HUES64 (cell line): ENCODE measurements around the gene OSGIN1. TPM values are rescaled to one million over a fixed set of nuclear protein-coding genes. Genes with fewer than 3 reads are reported as not detected.

ENCODE experiments used
- H3K27ac ChIP-seq: 2 replicates; pipeline ENCODE4 v1.7.0; 2013; ENCODE audit warnings: low read depth, low read length, inconsistent platforms
- H3K27me3 ChIP-seq: 2 replicates; pipeline ENCODE4 v1.6.1; 2013; ENCODE audit warnings: mild to moderate bottlenecking, low read length; ENCODE audit not compliant: insufficient read depth
- H3K36me3 ChIP-seq: 2 replicates; pipeline ENCODE4 v1.6.1; 2013; ENCODE audit warnings: mild to moderate bottlenecking, low read length; ENCODE audit not compliant: insufficient read depth
- H3K4me1 ChIP-seq: 2 replicates; pipeline ENCODE4 v1.6.1; 2013; ENCODE audit warnings: mild to moderate bottlenecking, low read length, moderate library complexity; ENCODE audit not compliant: insufficient read depth
- H3K4me3 ChIP-seq: 2 replicates; pipeline ENCODE4 v1.5.1; 2013; ENCODE audit warnings: mild to moderate bottlenecking, low read length, moderate library complexity
- H3K9ac ChIP-seq: 2 replicates; pipeline ENCODE4 v1.6.1; 2013; ENCODE audit warnings: mild to moderate bottlenecking, low read depth, low read length
- H3K9me3 ChIP-seq: 2 replicates; pipeline ENCODE4 v1.6.1; 2013; ENCODE audit warnings: low read depth, low read length; ENCODE audit not compliant: insufficient read depth
- WGBS: fragments of 150-250, 120-280 bp; methylation state at CpG from one replicate; pipeline ENCODE4 v1.1.7; 2013; ENCODE audit warnings: missing lambda C conversion rate; 5-methylcytosine and 5-hydroxymethylcytosine counted together
- polyA plus RNA-seq, 2 experiments: library from polyadenylated mRNA; stranded (reverse); fragments of 50-300 nt; gene quantifications; one replicate each; pipeline ENCODE4 v1.2.3, GENCODE V29; 2013

Gene OSGIN1
- 0.70 TPM for polyA plus RNA-seq (2013, experiment 1 of 2)
- 0.70 TPM for polyA plus RNA-seq (2013, experiment 2 of 2)

- Histone ChIP-seq H3K36me3 (no peaks in the 10 kb centered on the region), H3K27me3 (no peaks in the 10 kb centered on the region), H3K9me3 (no peaks in the 10 kb centered on the region), H3K27ac (no peak within 1 kb of the TSS), H3K4me1 (peaks cover 6% of the 10 kb centered on the region; the same call in 1 of the 2 replicates), H3K9ac (peak within 1 kb of the TSS; percentile 24; the same call in 1 of the 2 replicates), H3K4me3 (peak within 1 kb of the TSS; percentile 56)
- WGBS, result 8% methylated on average over 29 of the region's 30 CpGs
Observed at GRCh38 chr16:83952940-83953795, at the start of gene OSGIN1. Gene OSGIN1 (plus strand): TSS chr16:83953240. CDS start chr16:83957672, 4,432 bp downstream.

DNA sequence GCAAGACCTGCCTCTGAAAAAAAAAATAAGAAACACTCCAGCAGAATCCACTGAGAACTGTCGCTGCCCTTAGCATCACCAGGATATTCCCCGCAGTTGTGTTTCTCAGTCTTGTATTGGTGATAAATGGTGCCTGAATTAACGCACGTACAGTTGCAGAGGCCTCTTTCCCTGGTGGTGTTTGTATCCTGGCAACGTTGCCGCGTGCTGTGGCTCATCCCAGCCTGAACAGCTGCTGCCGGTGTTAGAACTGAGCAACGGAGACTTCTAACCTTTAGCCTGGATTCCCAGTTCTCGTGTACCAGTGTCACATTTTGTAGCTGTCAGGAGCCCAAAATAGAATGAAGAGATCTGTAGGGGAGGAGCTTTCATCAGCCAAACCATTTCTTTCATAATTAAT lies 49.3 kb upstream of the OSGIN1 start:
- Histone ChIP-seq H3K9ac (no peak overlapping the region), H3K27ac (no peak overlapping the region), H3K4me1 (peaks cover 13% of the 10 kb centered on the region), H3K27me3 (peaks cover 4% of the 10 kb centered on the region; the same call in 1 of the 2 replicates), H3K9me3 (no peaks in the 10 kb centered on the region), H3K4me3 (no peak overlapping the region), H3K36me3 (0 out of 2 replicates have a peak, but pooled peaks cover 8% of the 10 kb centered on the region)
- 95% methylated on average over 10 of the region's 10 CpGs for WGBS

GRCh38 chr16:83906683-83907082 lies 46.4 kb upstream of the OSGIN1 start:
- peaks cover 7% of the 10 kb centered on the region for H3K4me1 ChIP-seq
- H3K9ac ChIP-seq, result no peak overlapping the region
- no peak overlapping the region for H3K27ac ChIP-seq
- no peak overlapping the region for H3K4me3 ChIP-seq
- no peaks in the 10 kb centered on the region for H3K27me3 ChIP-seq
- peaks cover 13% of the 10 kb centered on the region for H3K36me3 ChIP-seq
- no peaks in the 10 kb centered on the region for H3K9me3 ChIP-seq
- WGBS, result 91% methylated on average over 8 of the region's 8 CpGs

DNA sequence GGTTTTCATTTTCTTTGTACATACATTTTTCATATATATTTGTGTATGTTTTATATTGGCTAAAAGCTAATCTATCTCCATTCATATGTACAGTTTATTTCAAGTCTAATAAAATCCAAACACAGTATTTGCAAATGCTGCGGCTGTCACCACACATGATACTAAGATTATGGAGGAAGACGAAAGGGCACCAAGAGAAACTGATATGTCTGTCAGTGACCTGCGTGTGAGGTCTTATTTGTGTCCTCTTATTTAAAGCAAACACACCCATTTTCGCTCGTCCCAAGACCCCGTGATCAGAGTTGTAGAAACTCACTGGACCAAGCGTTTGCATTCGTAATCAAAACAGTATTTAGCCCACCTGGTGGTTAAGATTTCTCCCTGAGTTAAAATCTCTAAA lies 45.9 kb upstream of the OSGIN1 start:
- H3K4me3 ChIP-seq, result no peak overlapping the region
- peaks cover 13% of the 10 kb centered on the region for H3K36me3 ChIP-seq
- no peaks in the 10 kb centered on the region for H3K27me3 ChIP-seq
- H3K27ac ChIP-seq, result no peak overlapping the region
- WGBS, result 85% methylated on average over 8 of the region's 8 CpGs
- H3K9me3 ChIP-seq, result no peaks in the 10 kb centered on the region
- H3K4me1 ChIP-seq, result peaks cover 7% of the 10 kb centered on the region
- no peak overlapping the region for H3K9ac ChIP-seq

- peaks cover 7% of the 10 kb centered on the region for H3K4me1 ChIP-seq
- no peaks in the 10 kb centered on the region for H3K9me3 ChIP-seq
- peaks cover 17% of the 10 kb centered on the region for H3K36me3 ChIP-seq
- no peak overlapping the region for H3K9ac ChIP-seq
- H3K4me3 ChIP-seq, result no peak overlapping the region
- 87% methylated on average over 15 of the region's 15 CpGs for WGBS
- no peak overlapping the region for H3K27ac ChIP-seq
- H3K27me3 ChIP-seq, result no peaks in the 10 kb centered on the region
Observed at GRCh38 chr16:83907631-83908250, 45.3 kb upstream of the OSGIN1 start.

- H3K36me3 ChIP-seq, result peaks cover 22% of the 10 kb centered on the region
- H3K4me3 ChIP-seq, result no peak overlapping the region
- H3K27me3 ChIP-seq, result no peaks in the 10 kb centered on the region
- H3K4me1 ChIP-seq, result peaks cover 7% of the 10 kb centered on the region
- no peaks in the 10 kb centered on the region for H3K9me3 ChIP-seq
- WGBS, result 66% methylated on average over 2 of the region's 2 CpGs
- H3K9ac ChIP-seq, result no peak overlapping the region
- H3K27ac ChIP-seq, result no peak overlapping the region
Observed at GRCh38 chr16:83908798-83909197, 44.2 kb upstream of the OSGIN1 start.

DNA sequence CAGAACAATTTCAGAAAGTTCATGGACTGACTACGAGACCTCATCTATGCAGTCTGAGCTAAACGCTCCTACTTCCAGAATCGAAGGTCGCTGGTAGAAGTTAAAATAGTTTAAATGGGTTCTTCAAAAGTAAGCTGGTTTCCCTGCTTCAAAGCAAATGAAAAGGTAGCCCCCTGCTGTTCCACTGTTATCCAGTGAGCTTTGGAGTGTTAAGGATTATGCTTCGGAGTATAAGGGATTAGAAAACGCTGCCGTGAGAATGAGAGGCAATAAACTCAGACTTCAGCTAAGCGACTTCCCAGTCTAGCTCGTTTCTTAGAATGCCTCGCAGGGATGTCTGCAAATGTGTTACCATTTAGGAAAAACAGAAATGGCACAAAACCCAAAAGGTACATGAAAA lies 41.8 kb upstream of the OSGIN1 start:
- no peak overlapping the region for H3K27ac ChIP-seq
- no peak overlapping the region for H3K9ac ChIP-seq
- no peaks in the 10 kb centered on the region for H3K9me3 ChIP-seq
- no peak overlapping the region for H3K4me3 ChIP-seq
- peaks cover 46% of the 10 kb centered on the region for H3K36me3 ChIP-seq
- H3K27me3 ChIP-seq, result no peaks in the 10 kb centered on the region
- peaks cover 7% of the 10 kb centered on the region for H3K4me1 ChIP-seq
- WGBS, result 84% methylated on average over 10 of the region's 10 CpGs

DNA sequence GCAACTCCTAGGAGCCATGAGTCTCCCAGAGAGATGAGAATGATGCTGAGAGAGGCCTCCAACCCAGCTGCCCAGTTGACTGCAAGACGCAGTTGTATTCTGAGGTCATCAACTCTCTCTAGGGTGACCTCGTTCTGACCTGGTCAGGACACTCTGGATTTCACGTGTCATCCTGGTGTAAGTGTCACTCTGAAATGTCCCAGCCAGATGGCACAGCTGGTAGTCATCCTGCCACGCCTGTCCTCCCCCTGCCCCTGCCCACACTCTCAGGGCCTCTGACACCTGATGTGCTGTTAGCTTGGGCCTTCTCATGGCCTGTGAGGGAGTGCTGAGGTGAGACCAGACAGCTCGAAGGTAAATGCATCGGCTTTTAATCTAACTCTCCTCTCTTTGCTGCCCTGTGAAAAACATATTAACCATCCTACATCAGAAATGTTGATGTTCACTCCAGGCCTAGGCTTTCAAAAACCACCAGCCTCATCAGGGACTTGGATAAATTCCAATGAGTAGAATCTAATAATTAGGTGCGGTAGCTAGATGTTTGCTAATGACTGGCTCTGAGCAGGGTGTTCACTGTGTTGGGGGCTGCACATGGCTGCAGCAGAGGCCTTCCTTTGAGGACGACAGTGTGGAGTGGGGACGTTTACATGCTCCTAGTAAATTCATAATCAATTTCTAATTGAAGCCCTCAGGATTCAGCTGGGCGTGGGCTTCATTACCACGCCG lies 40.4 kb upstream of the OSGIN1 start:
- 92% methylated on average over 12 of the region's 12 CpGs for WGBS

DNA sequence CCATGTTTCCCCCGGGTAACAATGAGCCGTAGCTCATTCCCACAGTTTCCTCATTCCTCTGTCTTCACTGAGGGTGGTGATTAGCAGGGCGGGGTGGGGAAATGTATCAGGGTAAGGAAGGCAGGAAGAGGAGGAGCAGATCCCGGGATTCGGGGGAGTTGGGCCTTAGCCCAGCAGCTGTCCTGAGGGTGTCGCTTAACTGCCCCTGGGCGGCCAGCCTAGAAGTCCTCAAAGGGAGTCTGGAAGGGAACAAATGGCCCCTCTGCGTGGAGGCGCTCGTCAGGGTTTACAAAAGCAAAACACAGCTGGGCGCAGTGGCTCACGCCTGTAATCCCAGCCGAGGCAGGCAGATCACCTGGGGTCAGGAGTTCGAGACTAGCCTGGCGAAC lies 39.8 kb upstream of the OSGIN1 start:
- no peak overlapping the region for H3K4me3 ChIP-seq
- no peak overlapping the region for H3K27ac ChIP-seq
- H3K9ac ChIP-seq, result no peak overlapping the region
- H3K9me3 ChIP-seq, result no peaks in the 10 kb centered on the region
- H3K27me3 ChIP-seq, result no peaks in the 10 kb centered on the region
- H3K4me1 ChIP-seq, result no peaks in the 10 kb centered on the region
- WGBS, result 84% methylated on average over 15 of the region's 15 CpGs
- H3K36me3 ChIP-seq, result peaks cover 47% of the 10 kb centered on the region

More for the DNA sequence above, 40.4 kb upstream of the OSGIN1 start:
- H3K4me1 ChIP-seq, result peaks cover 2% of the 10 kb centered on the region
- H3K27me3 ChIP-seq, result no peaks in the 10 kb centered on the region
- peaks cover 41% of the 10 kb centered on the region for H3K36me3 ChIP-seq
- no peak overlapping the region for H3K9ac ChIP-seq
- no peaks in the 10 kb centered on the region for H3K9me3 ChIP-seq
- no peak overlapping the region for H3K27ac ChIP-seq
- no peak overlapping the region for H3K4me3 ChIP-seq

DNA sequence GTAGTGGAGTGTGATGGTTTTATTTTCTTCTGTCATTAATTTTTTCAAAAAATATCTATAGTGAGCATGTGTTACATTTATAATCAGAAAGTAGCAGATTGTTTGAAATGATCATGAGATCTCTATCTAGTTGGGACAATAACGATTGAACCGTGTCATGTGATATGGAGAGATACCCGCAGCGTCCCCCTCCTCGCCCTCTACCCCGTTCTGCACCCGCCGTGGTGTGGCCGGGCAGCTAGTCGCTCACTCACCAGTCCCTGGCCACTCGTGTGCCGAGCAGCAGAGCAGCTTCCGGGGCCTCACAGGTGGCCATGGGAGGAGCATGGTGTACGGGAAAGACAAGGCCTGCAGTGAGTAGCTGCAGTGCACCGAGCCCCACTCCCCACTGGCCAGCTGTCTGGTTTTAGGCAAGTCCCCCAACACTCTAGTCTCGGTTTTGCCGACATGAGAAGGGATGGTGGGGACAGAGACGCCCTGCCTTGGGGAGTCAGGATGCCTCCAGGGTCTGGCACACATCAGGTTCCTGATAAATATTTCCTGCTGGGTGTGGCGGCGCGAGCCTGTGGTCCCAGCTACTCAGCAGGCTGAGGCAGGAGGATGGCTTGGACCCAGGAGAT lies 38.8 kb upstream of the OSGIN1 start:
- Histone ChIP-seq H3K4me3 (no peak overlapping the region), H3K4me1 (no peaks in the 10 kb centered on the region), H3K9me3 (no peaks in the 10 kb centered on the region), H3K27ac (no peak overlapping the region), H3K9ac (no peak overlapping the region), H3K36me3 (peaks cover 57% of the 10 kb centered on the region), H3K27me3 (no peaks in the 10 kb centered on the region)
- WGBS, result 95% methylated on average over 21 of the region's 21 CpGs
